ENCODE measurements around the gene SMIM11.

DNA sequence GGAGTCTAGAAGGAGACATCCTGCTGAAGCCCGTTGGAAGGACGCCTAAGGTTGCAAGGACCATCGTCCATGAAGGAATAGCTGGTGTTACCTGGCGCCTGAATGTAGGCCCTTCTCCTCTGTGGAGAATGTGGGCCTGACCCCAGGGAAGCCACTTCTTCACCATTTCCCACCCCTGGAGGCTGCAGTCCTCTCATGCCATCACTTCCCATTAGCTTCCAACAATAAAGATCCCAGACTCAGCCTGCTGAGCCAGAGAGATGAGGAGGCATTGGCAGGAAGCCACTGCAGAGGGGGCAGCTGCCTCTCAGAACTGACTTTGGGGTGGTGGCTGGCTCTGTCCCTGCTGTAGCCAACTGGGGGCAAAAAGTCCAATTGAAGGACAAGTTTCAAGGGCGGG lies 32.8 kb upstream of the SMIM11 start:
- TF ChIP-seq, protein P1, sequence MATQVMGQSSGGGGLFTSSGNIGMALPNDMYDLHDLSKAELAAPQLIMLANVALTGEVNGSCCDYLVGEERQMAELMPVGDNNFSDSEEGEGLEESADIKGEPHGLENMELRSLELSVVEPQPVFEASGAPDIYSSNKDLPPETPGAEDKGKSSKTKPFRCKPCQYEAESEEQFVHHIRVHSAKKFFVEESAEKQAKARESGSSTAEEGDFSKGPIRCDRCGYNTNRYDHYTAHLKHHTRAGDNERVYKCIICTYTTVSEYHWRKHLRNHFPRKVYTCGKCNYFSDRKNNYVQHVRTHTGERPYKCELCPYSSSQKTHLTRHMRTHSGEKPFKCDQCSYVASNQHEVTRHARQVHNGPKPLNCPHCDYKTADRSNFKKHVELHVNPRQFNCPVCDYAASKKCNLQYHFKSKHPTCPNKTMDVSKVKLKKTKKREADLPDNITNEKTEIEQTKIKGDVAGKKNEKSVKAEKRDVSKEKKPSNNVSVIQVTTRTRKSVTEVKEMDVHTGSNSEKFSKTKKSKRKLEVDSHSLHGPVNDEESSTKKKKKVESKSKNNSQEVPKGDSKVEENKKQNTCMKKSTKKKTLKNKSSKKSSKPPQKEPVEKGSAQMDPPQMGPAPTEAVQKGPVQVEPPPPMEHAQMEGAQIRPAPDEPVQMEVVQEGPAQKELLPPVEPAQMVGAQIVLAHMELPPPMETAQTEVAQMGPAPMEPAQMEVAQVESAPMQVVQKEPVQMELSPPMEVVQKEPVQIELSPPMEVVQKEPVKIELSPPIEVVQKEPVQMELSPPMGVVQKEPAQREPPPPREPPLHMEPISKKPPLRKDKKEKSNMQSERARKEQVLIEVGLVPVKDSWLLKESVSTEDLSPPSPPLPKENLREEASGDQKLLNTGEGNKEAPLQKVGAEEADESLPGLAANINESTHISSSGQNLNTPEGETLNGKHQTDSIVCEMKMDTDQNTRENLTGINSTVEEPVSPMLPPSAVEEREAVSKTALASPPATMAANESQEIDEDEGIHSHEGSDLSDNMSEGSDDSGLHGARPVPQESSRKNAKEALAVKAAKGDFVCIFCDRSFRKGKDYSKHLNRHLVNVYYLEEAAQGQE (IDR thresholded peaks at IDR 0.05; ENCODE audit: low read depth), result no peak
- TF ChIP-seq EP300 (IDR thresholded peaks at IDR 0.05; ENCODE audit: borderline replicate concordance) (no peak), EGR1 (IDR thresholded peaks at IDR 0.05) (no peak), FOXM1 (IDR thresholded peaks at IDR 0.05; ENCODE audit: borderline replicate concordance, low read depth) (no peak), NFIC (IDR thresholded peaks at IDR 0.05) (no peak)
